H1 (cell line): ENCODE results near the gene GPR17.
A peak's percentile ranks its signal among the peaks of the same experiment; 100 is the strongest.

Experiments used
- JUN ChIP-seq: IDR thresholded peaks from 2 replicates; pipeline ENCODE4 v1.6.1; 2011; ENCODE audit warnings: low read depth, mild to moderate bottlenecking, improper control_type of control experiment, low read length
- TF ChIP-seq, protein P1 (sequence below), 3 experiments: IDR thresholded peaks; 1 replicate in 2 of 3; 2 replicates in 1 of 3; pipeline versions ENCODE4 v1.5.1 to v1.6.1; 2011; ENCODE audit warnings: low read length in 3 of 3, mild to moderate bottlenecking in 3 of 3, inconsistent platforms in 2 of 3, low read depth in 1 of 3, moderate library complexity in 1 of 3; ENCODE audit not compliant: insufficient read depth in 1 of 3; ENCODE audit errors: control extremely low read depth in 1 of 3

DNA sequence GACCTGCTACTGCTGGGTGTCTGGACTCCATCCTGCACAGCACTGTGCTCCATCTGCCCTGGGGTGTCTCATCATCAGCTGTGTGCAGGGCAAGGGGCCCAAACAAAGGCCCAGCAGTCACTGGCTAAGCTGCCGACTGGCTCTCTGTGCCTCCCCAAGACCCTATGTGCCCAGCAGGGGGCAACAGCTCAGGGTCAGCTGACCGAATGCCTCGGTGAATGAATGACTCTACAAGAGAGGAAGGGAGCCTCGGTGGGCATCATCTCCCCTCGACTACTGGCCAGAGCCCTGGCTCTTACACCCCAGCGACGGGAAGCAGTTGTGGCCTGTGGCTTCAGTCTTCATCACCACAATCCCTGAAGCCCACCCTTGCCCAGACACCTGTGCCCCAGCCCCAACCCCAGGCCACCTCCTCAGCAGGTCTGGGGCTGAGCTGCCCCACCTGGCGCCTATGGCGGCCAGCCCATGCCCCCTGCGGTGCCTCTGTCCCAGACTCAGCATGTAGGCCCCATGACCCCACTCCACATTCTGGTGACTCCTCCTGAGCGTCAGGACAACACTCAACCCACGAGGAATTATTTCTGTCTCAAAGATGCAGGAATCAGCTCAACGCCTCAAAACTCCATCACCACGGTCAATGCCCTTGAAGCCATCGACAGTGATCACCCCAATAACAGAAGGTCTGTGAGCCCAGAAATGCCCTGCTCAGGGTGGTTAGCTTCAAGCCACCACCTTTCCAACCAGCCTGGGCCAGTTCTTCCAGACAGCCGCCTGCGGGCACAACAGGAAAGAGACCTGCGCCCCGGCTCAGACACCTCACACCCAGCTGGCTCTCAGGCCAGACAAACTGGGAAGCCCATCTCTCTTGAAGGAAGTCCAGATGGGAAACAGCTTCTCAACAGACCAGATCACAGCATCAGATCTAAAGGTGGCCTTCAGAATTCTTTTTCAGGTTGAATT, 1.6 kb upstream of the GPR17 start:
- TF ChIP-seq, protein P1, sequence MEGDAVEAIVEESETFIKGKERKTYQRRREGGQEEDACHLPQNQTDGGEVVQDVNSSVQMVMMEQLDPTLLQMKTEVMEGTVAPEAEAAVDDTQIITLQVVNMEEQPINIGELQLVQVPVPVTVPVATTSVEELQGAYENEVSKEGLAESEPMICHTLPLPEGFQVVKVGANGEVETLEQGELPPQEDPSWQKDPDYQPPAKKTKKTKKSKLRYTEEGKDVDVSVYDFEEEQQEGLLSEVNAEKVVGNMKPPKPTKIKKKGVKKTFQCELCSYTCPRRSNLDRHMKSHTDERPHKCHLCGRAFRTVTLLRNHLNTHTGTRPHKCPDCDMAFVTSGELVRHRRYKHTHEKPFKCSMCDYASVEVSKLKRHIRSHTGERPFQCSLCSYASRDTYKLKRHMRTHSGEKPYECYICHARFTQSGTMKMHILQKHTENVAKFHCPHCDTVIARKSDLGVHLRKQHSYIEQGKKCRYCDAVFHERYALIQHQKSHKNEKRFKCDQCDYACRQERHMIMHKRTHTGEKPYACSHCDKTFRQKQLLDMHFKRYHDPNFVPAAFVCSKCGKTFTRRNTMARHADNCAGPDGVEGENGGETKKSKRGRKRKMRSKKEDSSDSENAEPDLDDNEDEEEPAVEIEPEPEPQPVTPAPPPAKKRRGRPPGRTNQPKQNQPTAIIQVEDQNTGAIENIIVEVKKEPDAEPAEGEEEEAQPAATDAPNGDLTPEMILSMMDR (IDR thresholded peaks at IDR 0.05; ENCODE audit: control extremely low read depth in 1 of 3, insufficient read depth in 1 of 3, low read depth in 1 of 3, low read length in 3 of 3), result peak in 1 of 3 experiments; percentile 6; a peak in 1 of 4 replicates
- TF ChIP-seq JUN, result no peak
